ACHN (cell line): ENCODE measurements around the gene PSD4.

Experiments
- DNase-seq: peaks from one replicate; pipeline ENCODE4 v3.0.0-alpha.2; 2015
- in situ Hi-C: cut with HindIII; loops from 2 replicates; pipeline ENCODE4 v1.10.0; 2017; ENCODE audit warnings: low sequenced_read_pairs, low pct_ligation_motif_present, low pct_unique_long_range_greater_than_20kb

The PSD4 gene

DNA sequence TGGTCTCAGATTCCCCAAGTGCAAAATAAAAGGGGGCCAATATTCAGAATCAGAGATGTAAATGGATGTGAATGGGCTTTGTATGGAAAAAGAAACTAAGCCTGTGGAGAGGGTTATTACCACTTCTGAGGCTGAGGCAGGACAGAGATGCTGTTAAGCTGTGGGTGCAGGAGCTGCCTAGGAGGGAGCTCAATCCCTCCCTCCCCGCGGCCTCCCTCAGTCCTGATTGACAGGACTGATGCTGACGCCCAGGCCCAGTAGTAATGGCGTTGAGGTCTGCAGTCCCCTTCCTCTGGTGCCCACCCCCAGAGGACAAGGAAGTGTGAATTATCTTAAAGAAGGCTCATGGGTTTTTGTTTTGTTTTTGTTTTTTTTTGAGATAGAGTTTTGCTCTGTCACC is 40.4 kb downstream of the PSD4 start:
- in situ Hi-C loops, result no loop called here
- no peak for DNase-seq

DNA sequence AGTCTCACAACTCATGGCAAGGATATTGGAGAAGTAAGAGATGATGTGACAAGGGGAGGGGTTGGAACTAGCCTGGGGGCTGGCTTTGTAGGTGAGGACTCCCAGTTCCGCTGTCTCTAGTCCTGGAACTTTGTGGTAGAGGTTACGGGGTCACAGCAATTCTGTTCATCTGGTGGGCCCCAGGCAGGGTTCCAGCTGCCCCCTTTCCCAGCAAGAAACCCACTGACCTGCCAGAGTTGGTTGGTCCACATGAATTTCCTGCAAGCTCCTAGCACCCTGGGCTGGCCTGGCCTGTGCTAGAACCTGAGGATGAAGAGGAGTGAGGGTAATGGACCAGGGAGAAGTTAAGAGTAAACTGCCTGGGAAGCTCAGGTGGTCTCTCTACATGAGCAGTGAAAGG is 41.3 kb downstream of the PSD4 start:
- in situ Hi-C loops, result no loop called here
- no peak for DNase-seq

DNA sequence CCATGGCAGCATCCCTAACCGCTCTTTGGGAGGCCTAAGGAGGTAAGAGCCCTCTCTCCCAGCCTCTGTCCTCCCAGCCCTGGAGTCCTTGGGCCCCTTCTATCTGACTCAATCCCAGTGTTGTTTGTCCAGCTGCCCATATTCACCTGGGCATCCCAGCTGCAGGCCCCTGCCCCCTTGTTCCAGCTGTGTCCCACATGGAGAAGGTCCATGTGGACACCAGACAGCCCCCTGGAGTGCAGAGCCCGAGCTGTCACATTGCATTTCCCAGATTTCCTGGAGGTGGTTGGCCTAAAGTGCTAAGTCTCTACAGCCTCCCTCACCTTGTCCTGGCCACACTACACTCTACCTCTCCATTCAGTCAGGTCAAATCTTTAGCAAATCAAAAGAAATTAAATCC is 42.5 kb downstream of the PSD4 start:
- DNase-seq, result no peak
- in situ Hi-C loops, result no loop called here

DNA sequence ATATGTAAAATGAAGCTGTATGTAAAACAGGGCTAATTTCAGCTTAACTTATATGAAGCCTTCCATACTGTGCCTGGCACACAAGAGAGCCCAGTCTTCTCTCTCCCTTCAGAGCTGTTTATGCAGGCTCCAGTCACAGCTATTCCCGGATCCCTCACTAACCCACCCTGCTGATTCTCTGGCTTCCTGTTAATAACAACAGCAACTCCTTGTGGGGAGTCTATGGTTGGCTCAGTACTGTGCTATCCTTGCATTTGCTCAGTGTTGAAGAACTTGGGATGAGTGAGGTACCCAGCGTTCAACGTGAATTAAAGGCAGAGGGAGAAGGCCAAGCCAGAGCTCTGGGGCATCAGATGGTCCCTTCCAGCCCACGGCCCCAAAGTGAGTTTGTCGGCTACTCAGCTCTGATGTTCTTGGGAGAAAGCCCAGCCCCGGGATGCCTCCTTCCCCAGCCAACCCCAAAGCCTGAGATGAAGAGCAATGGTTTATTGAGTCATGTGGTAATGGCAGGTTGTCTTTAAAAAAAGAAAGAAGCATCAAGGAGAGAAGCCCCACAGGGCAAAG is 43.2 kb downstream of the PSD4 start:
- in situ Hi-C loops, result no loop called here
- no peak for DNase-seq

GRCh38 chr2:113217455-113218282 is 43.9 kb downstream of the PSD4 start:
- in situ Hi-C loops, result no loop called here
- DNase-seq, result no peak

DNA sequence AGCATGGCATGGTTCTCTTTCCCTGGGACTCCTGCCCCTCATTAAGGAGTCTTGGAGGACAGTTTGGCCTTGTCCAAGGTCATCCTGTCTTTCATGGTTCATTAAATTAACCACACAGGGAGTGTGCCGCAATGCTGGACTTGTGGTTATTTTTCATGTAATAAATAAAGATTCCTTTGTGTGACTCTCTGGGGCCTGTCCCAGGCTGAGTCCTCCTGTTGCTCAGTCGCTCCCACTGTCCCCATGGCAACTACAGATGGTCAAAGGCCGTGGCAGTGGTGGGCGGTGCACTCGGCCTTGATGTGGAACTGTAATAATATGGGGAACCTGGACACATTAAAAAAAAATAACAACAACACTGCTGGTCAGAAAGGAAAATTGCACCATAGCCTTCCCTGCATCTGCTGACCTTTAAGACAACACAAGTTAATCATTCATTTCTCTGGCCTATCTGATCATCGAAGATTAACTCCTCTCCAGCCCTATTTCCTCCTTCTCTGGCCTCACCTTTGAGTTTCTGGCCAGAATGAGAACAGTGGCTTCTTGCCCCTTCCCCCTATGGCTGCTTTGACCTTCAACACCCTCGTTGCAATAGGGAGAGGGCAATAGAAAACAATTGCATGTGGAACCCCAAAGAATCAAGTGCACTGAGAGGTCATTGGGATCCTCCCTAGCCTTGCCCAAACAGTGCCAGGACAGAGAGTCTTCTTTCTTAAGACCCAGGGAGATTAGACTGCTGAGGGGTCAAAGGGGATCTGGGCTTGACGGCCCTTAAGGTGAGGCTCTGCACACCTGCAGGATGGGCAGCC is 44.7 kb downstream of the PSD4 start:
- in situ Hi-C loops, result no loop called here
- DNase-seq, result peak; percentile 72

GRCh38 chr2:113219092-113219441 is 45.3 kb downstream of the PSD4 start:
- DNase-seq, result no peak
- in situ Hi-C loops, result no loop called here

DNA sequence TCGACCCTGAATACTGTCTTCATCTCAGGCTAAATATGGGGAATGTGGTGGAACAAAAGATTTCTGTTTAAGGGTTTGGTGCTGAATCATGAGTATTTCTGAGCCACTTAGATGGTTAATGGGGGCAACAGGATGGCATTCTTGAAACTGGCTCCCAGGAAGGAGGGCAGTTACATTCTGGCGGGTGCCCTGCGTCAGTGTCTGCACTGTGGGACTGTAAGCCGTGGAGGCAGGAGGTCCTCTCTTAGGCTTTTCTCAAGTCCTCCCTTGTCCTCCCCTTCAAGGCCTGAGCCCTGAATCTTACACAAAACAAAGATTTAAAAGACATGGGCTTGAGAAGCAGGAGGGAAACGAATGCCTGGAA is 45.7 kb downstream of the PSD4 start:
- in situ Hi-C loops, result no loop called here
- DNase-seq, result no peak

DNA sequence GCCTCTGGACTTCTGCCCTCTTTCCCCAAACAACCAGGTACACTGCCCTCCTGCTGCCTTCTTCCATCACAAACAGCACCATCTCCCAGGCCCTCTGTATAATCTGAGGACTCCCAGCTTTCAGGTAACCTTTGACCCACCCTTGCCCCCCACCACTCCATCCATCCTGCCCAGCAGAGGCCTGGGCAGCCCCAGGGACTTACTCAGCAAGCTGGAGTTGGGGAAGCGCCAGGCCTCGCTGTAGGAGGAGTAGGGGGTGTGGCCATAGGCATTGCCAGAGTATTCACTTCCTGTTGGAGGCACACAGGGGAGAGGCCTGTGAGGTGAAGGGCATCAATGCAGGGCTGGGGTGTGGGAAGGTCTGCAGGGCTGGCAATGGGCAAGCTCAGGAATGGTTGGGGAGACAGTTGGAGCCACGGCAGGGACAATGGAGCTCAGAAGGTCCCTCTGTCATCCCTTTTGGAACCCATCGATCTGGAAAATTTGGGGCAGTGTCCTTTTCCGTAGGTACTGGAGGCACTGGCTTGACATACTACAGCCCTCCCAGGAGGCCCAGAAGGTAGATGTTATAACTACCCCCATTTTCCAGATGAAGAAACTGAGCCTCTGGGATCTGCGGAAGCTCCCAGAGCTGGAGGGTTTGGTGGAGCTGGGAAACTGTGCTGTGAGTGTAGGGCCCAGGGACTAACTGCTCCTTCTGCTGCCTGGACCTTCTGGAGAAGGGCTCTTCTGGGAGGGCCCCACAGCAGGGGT is 46.3 kb downstream of the PSD4 start:
- DNase-seq, result peak; percentile 85
- in situ Hi-C loops, result no loop called here

GRCh38 chr2:113220970-113221708 is 47.4 kb downstream of the PSD4 start:
- DNase-seq, result no peak
- in situ Hi-C loops, result no loop called here

- no peak for DNase-seq
- in situ Hi-C loops, result no loop called here
Observed at GRCh38 chr2:113221846-113222245, 48.1 kb downstream of the PSD4 start.

GRCh38 chr2:113223813-113224212 is 50.0 kb downstream of the PSD4 start:
- no peak for DNase-seq
- in situ Hi-C loops, result no loop called here

GRCh38 chr2:113224647-113225236 is 51.0 kb downstream of the PSD4 start:
- in situ Hi-C loops, result no loop called here
- no peak for DNase-seq

- DNase-seq, result peak; percentile 97
- in situ Hi-C loops, result no loop called here
Observed at GRCh38 chr2:113225263-113226259, 51.8 kb downstream of the PSD4 start.

- in situ Hi-C loops, result no loop called here
- no peak for DNase-seq
Observed at GRCh38 chr2:113226462-113226861, 52.7 kb downstream of the PSD4 start.

DNA sequence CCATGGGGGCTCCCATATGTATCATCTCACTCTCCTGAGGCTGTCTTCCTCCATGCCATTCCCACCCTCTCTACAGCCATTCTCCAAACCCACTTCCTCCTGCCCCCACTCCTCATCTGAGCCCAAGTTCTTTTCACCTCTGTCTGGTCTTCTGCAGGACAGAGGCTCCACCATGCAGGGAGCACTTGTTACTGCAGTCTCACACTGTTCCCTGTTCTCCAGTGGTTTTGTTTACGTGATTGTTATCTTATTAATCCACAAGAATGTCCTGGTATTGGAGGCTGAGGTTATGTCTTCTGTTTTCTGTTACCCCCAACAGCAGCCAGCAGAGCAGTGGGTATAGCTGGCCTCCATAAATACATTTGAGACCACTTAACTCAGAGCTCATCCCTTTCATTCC is 53.5 kb downstream of the PSD4 start:
- in situ Hi-C loops, result no loop called here
- DNase-seq, result no peak

DNA sequence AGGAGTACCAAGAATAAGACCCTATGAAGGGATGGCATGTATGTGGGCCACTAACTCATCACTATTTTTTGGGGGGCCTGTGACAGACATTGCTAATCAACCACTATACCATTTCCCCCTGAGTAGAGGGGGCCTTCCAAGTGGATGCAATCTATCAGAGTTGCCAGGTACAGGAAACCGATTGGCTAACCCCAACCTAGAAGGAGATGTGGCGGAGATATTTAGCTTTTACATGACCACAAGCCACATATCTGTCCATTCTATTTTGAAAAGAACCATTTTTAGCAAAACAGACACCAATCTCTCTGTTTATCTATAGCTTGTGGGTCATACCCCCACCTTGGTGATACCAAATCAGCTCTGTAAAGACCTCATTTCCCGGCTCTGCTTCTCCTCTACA is 53.9 kb downstream of the PSD4 start:
- no peak for DNase-seq
- in situ Hi-C loops, result no loop called here
